ENCODE data around the gene BRSK1. TPM values are rescaled to one million over a fixed set of nuclear protein-coding genes. Genes with fewer than 3 reads are reported as not detected.
A peak's percentile ranks its signal among the peaks of the same experiment; 100 is the strongest.

The BRSK1 gene
- total and polyA plus RNA-seq, 2 of the 13 experiments (the other 11 are each of a cell fraction or from before 2014, with no cell fraction given), result 0.18 to 1.2 TPM

DNA sequence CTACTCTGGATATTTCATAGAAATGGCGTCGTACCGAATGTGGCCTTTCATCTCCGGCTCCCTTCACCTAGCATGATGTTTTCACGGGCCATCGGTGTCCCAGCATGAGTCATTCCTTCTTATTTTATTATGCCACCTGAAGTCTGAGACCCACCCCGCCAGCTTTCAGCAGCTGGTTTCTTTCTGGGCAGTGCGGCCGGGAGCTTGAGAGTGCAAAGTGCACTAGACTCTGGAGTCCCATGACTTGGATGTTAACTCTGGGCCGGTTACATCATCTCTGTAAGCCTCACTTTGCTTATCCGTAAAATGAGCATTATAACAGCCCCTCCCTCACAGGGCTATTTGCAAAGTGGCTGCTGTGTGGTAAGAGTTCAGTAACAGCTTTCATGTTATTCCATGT, 50.1 kb downstream of the BRSK1 start (continued):
- TF ChIP-seq, protein P1, sequence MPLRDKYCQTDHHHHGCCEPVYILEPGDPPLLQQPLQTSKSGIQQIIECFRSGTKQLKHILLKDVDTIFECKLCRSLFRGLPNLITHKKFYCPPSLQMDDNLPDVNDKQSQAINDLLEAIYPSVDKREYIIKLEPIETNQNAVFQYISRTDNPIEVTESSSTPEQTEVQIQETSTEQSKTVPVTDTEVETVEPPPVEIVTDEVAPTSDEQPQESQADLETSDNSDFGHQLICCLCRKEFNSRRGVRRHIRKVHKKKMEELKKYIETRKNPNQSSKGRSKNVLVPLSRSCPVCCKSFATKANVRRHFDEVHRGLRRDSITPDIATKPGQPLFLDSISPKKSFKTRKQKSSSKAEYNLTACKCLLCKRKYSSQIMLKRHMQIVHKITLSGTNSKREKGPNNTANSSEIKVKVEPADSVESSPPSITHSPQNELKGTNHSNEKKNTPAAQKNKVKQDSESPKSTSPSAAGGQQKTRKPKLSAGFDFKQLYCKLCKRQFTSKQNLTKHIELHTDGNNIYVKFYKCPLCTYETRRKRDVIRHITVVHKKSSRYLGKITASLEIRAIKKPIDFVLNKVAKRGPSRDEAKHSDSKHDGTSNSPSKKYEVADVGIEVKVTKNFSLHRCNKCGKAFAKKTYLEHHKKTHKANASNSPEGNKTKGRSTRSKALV (CRISPR knock-in tag; IDR thresholded peaks at IDR 0.05), result 0 out of 2 replicates have a peak, but pooled peaks have one; percentile 34
- TF ChIP-seq, protein P2, sequence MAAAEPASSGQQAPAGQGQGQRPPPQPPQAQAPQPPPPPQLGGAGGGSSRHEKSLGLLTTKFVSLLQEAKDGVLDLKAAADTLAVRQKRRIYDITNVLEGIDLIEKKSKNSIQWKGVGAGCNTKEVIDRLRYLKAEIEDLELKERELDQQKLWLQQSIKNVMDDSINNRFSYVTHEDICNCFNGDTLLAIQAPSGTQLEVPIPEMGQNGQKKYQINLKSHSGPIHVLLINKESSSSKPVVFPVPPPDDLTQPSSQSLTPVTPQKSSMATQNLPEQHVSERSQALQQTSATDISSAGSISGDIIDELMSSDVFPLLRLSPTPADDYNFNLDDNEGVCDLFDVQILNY (CRISPR knock-in tag; conservative IDR thresholded peaks at IDR 0.05), result no peak
- peak; percentile 69 for TF ChIP-seq DMAP1 (CRISPR knock-in tag; IDR thresholded peaks at IDR 0.05)
- TF ChIP-seq, protein P3, sequence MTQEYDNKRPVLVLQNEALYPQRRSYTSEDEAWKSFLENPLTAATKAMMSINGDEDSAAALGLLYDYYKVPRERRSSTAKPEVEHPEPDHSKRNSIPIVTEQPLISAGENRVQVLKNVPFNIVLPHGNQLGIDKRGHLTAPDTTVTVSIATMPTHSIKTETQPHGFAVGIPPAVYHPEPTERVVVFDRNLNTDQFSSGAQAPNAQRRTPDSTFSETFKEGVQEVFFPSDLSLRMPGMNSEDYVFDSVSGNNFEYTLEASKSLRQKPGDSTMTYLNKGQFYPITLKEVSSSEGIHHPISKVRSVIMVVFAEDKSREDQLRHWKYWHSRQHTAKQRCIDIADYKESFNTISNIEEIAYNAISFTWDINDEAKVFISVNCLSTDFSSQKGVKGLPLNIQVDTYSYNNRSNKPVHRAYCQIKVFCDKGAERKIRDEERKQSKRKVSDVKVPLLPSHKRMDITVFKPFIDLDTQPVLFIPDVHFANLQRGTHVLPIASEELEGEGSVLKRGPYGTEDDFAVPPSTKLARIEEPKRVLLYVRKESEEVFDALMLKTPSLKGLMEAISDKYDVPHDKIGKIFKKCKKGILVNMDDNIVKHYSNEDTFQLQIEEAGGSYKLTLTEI (CRISPR knock-in tag; conservative IDR thresholded peaks at IDR 0.05), result no peak
- TF ChIP-seq SMYD3 (CRISPR knock-in tag; IDR thresholded peaks at IDR 0.05), result no peak
- peak; percentile 95 for TF ChIP-seq CEBPG (CRISPR knock-in tag; IDR thresholded peaks at IDR 0.05)
- 0 out of 2 replicates have a peak, but pooled peaks have one; percentile 31 for TF ChIP-seq ZNF431 (CRISPR knock-in tag; IDR thresholded peaks at IDR 0.05; ENCODE audit: borderline replicate concordance, low read depth)
- no peak for TF ChIP-seq EEA1 (CRISPR knock-in tag; IDR thresholded peaks at IDR 0.05; ENCODE audit: borderline replicate concordance)
- TF ChIP-seq, protein P4, sequence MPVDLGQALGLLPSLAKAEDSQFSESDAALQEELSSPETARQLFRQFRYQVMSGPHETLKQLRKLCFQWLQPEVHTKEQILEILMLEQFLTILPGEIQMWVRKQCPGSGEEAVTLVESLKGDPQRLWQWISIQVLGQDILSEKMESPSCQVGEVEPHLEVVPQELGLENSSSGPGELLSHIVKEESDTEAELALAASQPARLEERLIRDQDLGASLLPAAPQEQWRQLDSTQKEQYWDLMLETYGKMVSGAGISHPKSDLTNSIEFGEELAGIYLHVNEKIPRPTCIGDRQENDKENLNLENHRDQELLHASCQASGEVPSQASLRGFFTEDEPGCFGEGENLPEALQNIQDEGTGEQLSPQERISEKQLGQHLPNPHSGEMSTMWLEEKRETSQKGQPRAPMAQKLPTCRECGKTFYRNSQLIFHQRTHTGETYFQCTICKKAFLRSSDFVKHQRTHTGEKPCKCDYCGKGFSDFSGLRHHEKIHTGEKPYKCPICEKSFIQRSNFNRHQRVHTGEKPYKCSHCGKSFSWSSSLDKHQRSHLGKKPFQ (CRISPR knock-in tag; IDR thresholded peaks at IDR 0.05; ENCODE audit: insufficient replicate concordance), result peak; percentile 45
- TF ChIP-seq SNAI1 (CRISPR knock-in tag; IDR thresholded peaks at IDR 0.05; ENCODE audit: borderline replicate concordance), result 0 out of 2 replicates have a peak, but pooled peaks have one; percentile 42
- TF ChIP-seq, protein P5, sequence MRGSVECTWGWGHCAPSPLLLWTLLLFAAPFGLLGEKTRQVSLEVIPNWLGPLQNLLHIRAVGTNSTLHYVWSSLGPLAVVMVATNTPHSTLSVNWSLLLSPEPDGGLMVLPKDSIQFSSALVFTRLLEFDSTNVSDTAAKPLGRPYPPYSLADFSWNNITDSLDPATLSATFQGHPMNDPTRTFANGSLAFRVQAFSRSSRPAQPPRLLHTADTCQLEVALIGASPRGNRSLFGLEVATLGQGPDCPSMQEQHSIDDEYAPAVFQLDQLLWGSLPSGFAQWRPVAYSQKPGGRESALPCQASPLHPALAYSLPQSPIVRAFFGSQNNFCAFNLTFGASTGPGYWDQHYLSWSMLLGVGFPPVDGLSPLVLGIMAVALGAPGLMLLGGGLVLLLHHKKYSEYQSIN (CRISPR knock-in tag; IDR thresholded peaks at IDR 0.05; ENCODE audit: borderline replicate concordance), result no peak
- TF ChIP-seq, protein P6, sequence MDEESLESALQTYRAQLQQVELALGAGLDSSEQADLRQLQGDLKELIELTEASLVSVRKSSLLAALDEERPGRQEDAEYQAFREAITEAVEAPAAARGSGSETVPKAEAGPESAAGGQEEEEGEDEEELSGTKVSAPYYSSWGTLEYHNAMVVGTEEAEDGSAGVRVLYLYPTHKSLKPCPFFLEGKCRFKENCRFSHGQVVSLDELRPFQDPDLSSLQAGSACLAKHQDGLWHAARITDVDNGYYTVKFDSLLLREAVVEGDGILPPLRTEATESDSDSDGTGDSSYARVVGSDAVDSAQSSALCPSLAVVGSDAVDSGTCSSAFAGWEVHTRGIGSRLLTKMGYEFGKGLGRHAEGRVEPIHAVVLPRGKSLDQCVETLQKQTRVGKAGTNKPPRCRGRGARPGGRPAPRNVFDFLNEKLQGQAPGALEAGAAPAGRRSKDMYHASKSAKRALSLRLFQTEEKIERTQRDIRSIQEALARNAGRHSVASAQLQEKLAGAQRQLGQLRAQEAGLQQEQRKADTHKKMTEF (CRISPR knock-in tag; IDR thresholded peaks at IDR 0.05), result peak; percentile 54; the same call in 1 of the 2 replicates
- no peak for TF ChIP-seq ZNF709 (CRISPR knock-in tag; IDR thresholded peaks at IDR 0.05)
- TF ChIP-seq, protein P7, sequence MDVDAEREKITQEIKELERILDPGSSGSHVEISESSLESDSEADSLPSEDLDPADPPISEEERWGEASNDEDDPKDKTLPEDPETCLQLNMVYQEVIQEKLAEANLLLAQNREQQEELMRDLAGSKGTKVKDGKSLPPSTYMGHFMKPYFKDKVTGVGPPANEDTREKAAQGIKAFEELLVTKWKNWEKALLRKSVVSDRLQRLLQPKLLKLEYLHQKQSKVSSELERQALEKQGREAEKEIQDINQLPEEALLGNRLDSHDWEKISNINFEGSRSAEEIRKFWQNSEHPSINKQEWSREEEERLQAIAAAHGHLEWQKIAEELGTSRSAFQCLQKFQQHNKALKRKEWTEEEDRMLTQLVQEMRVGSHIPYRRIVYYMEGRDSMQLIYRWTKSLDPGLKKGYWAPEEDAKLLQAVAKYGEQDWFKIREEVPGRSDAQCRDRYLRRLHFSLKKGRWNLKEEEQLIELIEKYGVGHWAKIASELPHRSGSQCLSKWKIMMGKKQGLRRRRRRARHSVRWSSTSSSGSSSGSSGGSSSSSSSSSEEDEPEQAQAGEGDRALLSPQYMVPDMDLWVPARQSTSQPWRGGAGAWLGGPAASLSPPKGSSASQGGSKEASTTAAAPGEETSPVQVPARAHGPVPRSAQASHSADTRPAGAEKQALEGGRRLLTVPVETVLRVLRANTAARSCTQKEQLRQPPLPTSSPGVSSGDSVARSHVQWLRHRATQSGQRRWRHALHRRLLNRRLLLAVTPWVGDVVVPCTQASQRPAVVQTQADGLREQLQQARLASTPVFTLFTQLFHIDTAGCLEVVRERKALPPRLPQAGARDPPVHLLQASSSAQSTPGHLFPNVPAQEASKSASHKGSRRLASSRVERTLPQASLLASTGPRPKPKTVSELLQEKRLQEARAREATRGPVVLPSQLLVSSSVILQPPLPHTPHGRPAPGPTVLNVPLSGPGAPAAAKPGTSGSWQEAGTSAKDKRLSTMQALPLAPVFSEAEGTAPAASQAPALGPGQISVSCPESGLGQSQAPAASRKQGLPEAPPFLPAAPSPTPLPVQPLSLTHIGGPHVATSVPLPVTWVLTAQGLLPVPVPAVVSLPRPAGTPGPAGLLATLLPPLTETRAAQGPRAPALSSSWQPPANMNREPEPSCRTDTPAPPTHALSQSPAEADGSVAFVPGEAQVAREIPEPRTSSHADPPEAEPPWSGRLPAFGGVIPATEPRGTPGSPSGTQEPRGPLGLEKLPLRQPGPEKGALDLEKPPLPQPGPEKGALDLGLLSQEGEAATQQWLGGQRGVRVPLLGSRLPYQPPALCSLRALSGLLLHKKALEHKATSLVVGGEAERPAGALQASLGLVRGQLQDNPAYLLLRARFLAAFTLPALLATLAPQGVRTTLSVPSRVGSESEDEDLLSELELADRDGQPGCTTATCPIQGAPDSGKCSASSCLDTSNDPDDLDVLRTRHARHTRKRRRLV (CRISPR knock-in tag; IDR thresholded peaks at IDR 0.05), result 0 out of 2 replicates have a peak, but pooled peaks have one; percentile 37
